Liver (tissue), 9 donors: ENCODE results near the gene CNNM2. TPM values are rescaled to one million over a fixed set of nuclear protein-coding genes. Genes with fewer than 3 reads are reported as not detected.
A peak's percentile ranks its signal among the peaks of the same experiment; 100 is the strongest.

Experiments used
- DNase-seq: peaks from one replicate; pipeline ENCODE4 v3.0.0-alpha.2; 2017; ENCODE audit warnings: low spot score
- H3K27ac ChIP-seq, 2 donors: one replicate each; pipeline ENCODE4 v1.7.0; 2013; ENCODE audit warnings: inconsistent platforms in 2 of 2, low read length in 2 of 2, control low read depth in 1 of 2, low read depth in 1 of 2, mild to moderate bottlenecking in 1 of 2
- H3K27me3 ChIP-seq, 4 donors: one replicate each; pipeline versions ENCODE4 v1.6.1 to v1.7.0; 2013; ENCODE audit warnings: low read length in 3 of 4, inconsistent platforms in 1 of 4, mild to moderate bottlenecking in 1 of 4, moderate library complexity in 1 of 4; ENCODE audit not compliant: control insufficient read depth in 4 of 4, insufficient read depth in 4 of 4
- H3K36me3 ChIP-seq, 4 donors: one replicate each; pipeline versions ENCODE4 v1.6.1 to v1.7.0; 2013; ENCODE audit warnings: low read length in 3 of 4, mild to moderate bottlenecking in 3 of 4, low read depth in 1 of 4, moderate library complexity in 1 of 4; ENCODE audit not compliant: control insufficient read depth in 4 of 4, insufficient read depth in 3 of 4
- H3K4me1 ChIP-seq, 4 donors: one replicate each; pipeline versions ENCODE4 v1.6.1 to v1.7.0; 2013; ENCODE audit warnings: low read length in 3 of 4, mild to moderate bottlenecking in 3 of 4, moderate library complexity in 1 of 4; ENCODE audit not compliant: control insufficient read depth in 4 of 4, insufficient read depth in 4 of 4
- H3K4me3 ChIP-seq, 3 donors: one replicate each; pipeline versions ENCODE4 v1.6.1 to v1.7.0; 2013; ENCODE audit warnings: low read length in 3 of 3, control low read depth in 1 of 3, low read depth in 1 of 3, mild to moderate bottlenecking in 1 of 3
- H3K9ac ChIP-seq, 2 donors: one replicate each; pipeline ENCODE4 v1.7.0; 2013; ENCODE audit warnings: low read length in 2 of 2, mild to moderate bottlenecking in 2 of 2, moderate library complexity in 2 of 2, control low read depth in 1 of 2, low read depth in 1 of 2
- H3K9me3 ChIP-seq, 4 donors: one replicate each; pipeline versions ENCODE4 v1.6.1 to v1.7.0; 2013; ENCODE audit warnings: low read length in 3 of 4; ENCODE audit not compliant: control insufficient read depth in 4 of 4
- EGR1 ChIP-seq, 2 donors: IDR thresholded peaks; 2 replicates each; pipeline ENCODE4 v1.6.1; 2016 to 2018; ENCODE audit warnings: antibody characterized with exemption in 2 of 2, low read depth in 2 of 2
- FOXA1 ChIP-seq: IDR thresholded peaks from 2 replicates; pipeline ENCODE4 v1.6.1; 2016; ENCODE audit warnings: antibody characterized with exemption
- FOXA2 ChIP-seq: IDR thresholded peaks from 2 replicates; pipeline ENCODE4 v1.6.1; 2016; ENCODE audit warnings: antibody characterized with exemption
- GABPA ChIP-seq, 2 donors: IDR thresholded peaks in 1 of 2; conservative IDR thresholded peaks in 1 of 2; 2 replicates each; pipeline ENCODE4 v1.6.1; 2016; ENCODE audit warnings: antibody characterized with exemption in 2 of 2, mild to moderate bottlenecking in 1 of 2, moderate library complexity in 1 of 2
- HNF4A ChIP-seq, 2 donors: conservative IDR thresholded peaks; 2 replicates each; pipeline ENCODE4 v1.6.1; 2016; ENCODE audit warnings: antibody characterized with exemption in 2 of 2, mild to moderate bottlenecking in 2 of 2
- HNF4G ChIP-seq: IDR thresholded peaks from 2 replicates; pipeline ENCODE4 v1.6.1; 2016; ENCODE audit warnings: antibody characterized with exemption
- JUND ChIP-seq, 2 donors: IDR thresholded peaks; 2 replicates each; pipeline ENCODE4 v1.6.1; 2016; ENCODE audit warnings: antibody characterized with exemption in 2 of 2
- NR2F2 ChIP-seq: IDR thresholded peaks from 2 replicates; pipeline ENCODE4 v1.6.1; 2016; ENCODE audit warnings: antibody characterized with exemption
- RAD21 ChIP-seq, 2 donors: IDR thresholded peaks; 2 replicates each; pipeline ENCODE4 v1.6.1; 2016; ENCODE audit warnings: antibody characterized with exemption in 2 of 2, mild to moderate bottlenecking in 2 of 2
- RXRA ChIP-seq, 2 donors: IDR thresholded peaks; 2 replicates each; pipeline ENCODE4 v1.6.1; 2017 to 2018; ENCODE audit warnings: antibody characterized with exemption in 2 of 2, mild to moderate bottlenecking in 1 of 2
- SP1 ChIP-seq: IDR thresholded peaks from 2 replicates; pipeline ENCODE4 v1.6.1; 2018; ENCODE audit warnings: antibody characterized with exemption, mild to moderate bottlenecking
- TAF1 ChIP-seq: conservative IDR thresholded peaks from 2 replicates; pipeline ENCODE4 v1.6.1; 2016; ENCODE audit warnings: antibody characterized with exemption, mild to moderate bottlenecking
- YY1 ChIP-seq: IDR thresholded peaks from 2 replicates; pipeline ENCODE4 v1.6.1; 2016; ENCODE audit warnings: antibody characterized with exemption, mild to moderate bottlenecking
- WGBS: extraction: QIAGEN DNeasy Blood & Tissue Kit; methylation state at CpG from one replicate; pipeline ENCODE4 v1.1.7; 2013; 5-methylcytosine and 5-hydroxymethylcytosine counted together
- polyA plus RNA-seq, 2 donors: library from polyadenylated mRNA; stranded (reverse) in 1 of 2; unstranded in 1 of 2; fragments of 200-250 nt in 1 of 2; fragments of >200 nt in 1 of 2; fragmentation: Nextera tagmentation in 1 of 2; extraction: Ambion mirVana in 1 of 2; gene quantifications; one replicate each; pipeline versions ENCODE4 v1.2.1 to v1.2.3, GENCODE V29; 2013 to 2015
- total RNA-seq, 2 donors: library from RNA; depleted of rRNA; stranded (reverse); fragments of >200 nt; gene quantifications; one replicate each; pipeline ENCODE4 v1.2.3, GENCODE V29; 2014
- TF ChIP-seq, protein P1 (sequence below): IDR thresholded peaks from 2 replicates; pipeline ENCODE4 v1.6.1; 2016; ENCODE audit warnings: antibody characterized with exemption
- TF ChIP-seq, protein P2 (sequence below): IDR thresholded peaks from 2 replicates; pipeline ENCODE4 v1.6.1; 2016; ENCODE audit warnings: antibody characterized with exemption
- TF ChIP-seq, protein P3 (sequence below): IDR thresholded peaks from 2 replicates; pipeline ENCODE4 v1.6.1; 2016; ENCODE audit warnings: antibody characterized with exemption, mild to moderate bottlenecking
- TF ChIP-seq, protein P4 (sequence below): fragments of 150-350 bp; IDR thresholded peaks from 2 replicates; pipeline ENCODE4 v1.5.1; 2017; ENCODE audit warnings: improper control_type of control experiment, low read depth, low read length; ENCODE audit not compliant: missing input control
- TF ChIP-seq, protein P5 (sequence below): IDR thresholded peaks from 2 replicates; pipeline ENCODE4 v1.6.1; 2016; ENCODE audit warnings: antibody characterized with exemption
- donor health status: healthy.
- donor health status: healthy.
- donor health status: healthy.
- donor health status: healthy.
- donor health status: healthy.

CNNM2 gene
- total and polyA plus RNA-seq, 4 donors, result 2.0 to 10.8 (median 6.9) TPM

DNA sequence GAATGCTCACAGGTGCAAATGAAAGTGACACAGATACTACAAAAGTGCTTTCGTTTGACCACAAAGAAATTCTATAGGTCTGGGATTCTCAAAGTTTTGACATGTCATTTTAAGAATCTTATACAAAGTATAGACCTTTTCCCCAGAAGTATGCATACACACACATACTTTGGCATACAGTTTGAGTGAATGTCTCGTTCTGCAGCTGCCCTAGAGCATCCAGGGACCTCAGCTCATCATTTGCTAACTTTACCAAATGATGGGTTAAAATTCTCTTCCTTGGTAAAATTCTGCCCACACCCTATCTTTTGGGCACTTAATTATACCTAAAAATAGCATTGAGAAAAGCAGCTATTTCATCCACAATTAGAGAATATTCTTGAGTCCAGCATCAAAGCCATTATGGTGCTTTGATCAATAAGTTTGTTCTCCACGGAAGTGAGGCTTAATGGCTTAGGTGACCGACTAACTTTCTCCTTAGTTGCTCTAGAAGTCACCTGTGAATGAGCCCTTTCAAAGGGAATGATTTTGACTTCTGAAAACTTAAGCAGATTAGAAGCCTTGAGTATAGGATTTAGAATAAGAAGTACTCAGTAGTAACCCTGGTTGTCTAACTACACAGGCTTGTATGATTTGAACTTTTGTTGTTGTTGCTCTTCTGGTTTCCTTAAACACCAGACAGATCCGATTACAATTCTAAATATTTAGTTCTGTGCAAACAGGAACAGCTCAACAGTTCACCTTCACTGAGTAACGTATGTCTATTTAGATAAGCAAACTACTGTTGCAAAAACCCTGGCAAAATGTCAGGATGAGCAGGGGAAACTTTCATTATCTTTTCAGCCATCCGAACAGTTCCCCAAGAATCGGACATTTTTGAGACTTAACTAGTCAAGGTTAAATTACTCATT, 70.6 kb downstream of the CNNM2 start:
- no peak for DNase-seq
- Histone ChIP-seq H3K36me3 (no peaks in the 10 kb centered on the region), H3K27ac (peak overlapping the region; percentile 21 to 60), H3K27me3 (no peaks in the 10 kb centered on the region), H3K4me3 (peak overlapping the region in 2 of 3 donors; percentile 32 to 42), H3K9ac (peak overlapping the region in 1 of 2 donors; percentile 29), H3K4me1 (peaks cover 5 to 32% (median 20%) of the 10 kb centered on the region in 4 donors), H3K9me3 (no peaks in the 10 kb centered on the region)
- TF ChIP-seq TAF1 (no peak), SP1 (peak; percentile 69), NR2F2 (no peak), GABPA (IDR thresholded peaks at IDR 0.05 in 1 of 2, conservative IDR thresholded peaks at IDR 0.05 in 1 of 2) (peak in 1 of 2 donors; percentile 22), RAD21 (IDR thresholded peaks at IDR 0.05) (peak; percentile 22 to 50), RXRA (IDR thresholded peaks at IDR 0.05) (peak; percentile 27 to 61), FOXA2 (peak; percentile 57), HNF4G (peak; percentile 30), JUND (IDR thresholded peaks at IDR 0.05) (peak in 1 of 2 donors; percentile 53), HNF4A (conservative IDR thresholded peaks at IDR 0.05) (peak; percentile 69 to 75), EGR1 (IDR thresholded peaks at IDR 0.05; ENCODE audit: low read depth in 2 of 2) (no peak), YY1 (peak; percentile 61), FOXA1 (no peak)
- TF ChIP-seq, protein P1, sequence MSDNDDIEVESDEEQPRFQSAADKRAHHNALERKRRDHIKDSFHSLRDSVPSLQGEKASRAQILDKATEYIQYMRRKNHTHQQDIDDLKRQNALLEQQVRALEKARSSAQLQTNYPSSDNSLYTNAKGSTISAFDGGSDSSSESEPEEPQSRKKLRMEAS, result peak; percentile 29
- TF ChIP-seq, protein P2, sequence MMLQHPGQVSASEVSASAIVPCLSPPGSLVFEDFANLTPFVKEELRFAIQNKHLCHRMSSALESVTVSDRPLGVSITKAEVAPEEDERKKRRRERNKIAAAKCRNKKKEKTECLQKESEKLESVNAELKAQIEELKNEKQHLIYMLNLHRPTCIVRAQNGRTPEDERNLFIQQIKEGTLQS, result no peak
- TF ChIP-seq, protein P3, sequence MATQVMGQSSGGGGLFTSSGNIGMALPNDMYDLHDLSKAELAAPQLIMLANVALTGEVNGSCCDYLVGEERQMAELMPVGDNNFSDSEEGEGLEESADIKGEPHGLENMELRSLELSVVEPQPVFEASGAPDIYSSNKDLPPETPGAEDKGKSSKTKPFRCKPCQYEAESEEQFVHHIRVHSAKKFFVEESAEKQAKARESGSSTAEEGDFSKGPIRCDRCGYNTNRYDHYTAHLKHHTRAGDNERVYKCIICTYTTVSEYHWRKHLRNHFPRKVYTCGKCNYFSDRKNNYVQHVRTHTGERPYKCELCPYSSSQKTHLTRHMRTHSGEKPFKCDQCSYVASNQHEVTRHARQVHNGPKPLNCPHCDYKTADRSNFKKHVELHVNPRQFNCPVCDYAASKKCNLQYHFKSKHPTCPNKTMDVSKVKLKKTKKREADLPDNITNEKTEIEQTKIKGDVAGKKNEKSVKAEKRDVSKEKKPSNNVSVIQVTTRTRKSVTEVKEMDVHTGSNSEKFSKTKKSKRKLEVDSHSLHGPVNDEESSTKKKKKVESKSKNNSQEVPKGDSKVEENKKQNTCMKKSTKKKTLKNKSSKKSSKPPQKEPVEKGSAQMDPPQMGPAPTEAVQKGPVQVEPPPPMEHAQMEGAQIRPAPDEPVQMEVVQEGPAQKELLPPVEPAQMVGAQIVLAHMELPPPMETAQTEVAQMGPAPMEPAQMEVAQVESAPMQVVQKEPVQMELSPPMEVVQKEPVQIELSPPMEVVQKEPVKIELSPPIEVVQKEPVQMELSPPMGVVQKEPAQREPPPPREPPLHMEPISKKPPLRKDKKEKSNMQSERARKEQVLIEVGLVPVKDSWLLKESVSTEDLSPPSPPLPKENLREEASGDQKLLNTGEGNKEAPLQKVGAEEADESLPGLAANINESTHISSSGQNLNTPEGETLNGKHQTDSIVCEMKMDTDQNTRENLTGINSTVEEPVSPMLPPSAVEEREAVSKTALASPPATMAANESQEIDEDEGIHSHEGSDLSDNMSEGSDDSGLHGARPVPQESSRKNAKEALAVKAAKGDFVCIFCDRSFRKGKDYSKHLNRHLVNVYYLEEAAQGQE, result no peak
- TF ChIP-seq, protein P4, sequence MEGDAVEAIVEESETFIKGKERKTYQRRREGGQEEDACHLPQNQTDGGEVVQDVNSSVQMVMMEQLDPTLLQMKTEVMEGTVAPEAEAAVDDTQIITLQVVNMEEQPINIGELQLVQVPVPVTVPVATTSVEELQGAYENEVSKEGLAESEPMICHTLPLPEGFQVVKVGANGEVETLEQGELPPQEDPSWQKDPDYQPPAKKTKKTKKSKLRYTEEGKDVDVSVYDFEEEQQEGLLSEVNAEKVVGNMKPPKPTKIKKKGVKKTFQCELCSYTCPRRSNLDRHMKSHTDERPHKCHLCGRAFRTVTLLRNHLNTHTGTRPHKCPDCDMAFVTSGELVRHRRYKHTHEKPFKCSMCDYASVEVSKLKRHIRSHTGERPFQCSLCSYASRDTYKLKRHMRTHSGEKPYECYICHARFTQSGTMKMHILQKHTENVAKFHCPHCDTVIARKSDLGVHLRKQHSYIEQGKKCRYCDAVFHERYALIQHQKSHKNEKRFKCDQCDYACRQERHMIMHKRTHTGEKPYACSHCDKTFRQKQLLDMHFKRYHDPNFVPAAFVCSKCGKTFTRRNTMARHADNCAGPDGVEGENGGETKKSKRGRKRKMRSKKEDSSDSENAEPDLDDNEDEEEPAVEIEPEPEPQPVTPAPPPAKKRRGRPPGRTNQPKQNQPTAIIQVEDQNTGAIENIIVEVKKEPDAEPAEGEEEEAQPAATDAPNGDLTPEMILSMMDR, result no peak
- TF ChIP-seq, protein P5, sequence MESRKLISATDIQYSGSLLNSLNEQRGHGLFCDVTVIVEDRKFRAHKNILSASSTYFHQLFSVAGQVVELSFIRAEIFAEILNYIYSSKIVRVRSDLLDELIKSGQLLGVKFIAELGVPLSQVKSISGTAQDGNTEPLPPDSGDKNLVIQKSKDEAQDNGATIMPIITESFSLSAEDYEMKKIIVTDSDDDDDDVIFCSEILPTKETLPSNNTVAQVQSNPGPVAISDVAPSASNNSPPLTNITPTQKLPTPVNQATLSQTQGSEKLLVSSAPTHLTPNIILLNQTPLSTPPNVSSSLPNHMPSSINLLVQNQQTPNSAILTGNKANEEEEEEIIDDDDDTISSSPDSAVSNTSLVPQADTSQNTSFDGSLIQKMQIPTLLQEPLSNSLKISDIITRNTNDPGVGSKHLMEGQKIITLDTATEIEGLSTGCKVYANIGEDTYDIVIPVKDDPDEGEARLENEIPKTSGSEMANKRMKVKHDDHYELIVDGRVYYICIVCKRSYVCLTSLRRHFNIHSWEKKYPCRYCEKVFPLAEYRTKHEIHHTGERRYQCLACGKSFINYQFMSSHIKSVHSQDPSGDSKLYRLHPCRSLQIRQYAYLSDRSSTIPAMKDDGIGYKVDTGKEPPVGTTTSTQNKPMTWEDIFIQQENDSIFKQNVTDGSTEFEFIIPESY, result no peak
- 36% methylated on average over 8 of the region's 8 CpGs for WGBS
